Activated T-cell treated with anti-CD3 and anti-CD28 coated beads, Interleukin-2, amount 50 U/mL, for 48 hours (primary cell): ENCODE data around the gene RAPGEF5.

Experiments used
- DNase-seq, 2 experiments: peaks; one replicate each; pipeline ENCODE4 v3.0.0-alpha.2; 2020

The RAPGEF5 gene

GRCh38 chr7:22346383-22347107 is 10.4 kb downstream of the RAPGEF5 start:
- DNase-seq, result no peak

- no peak for DNase-seq
These were observed 12.3 kb downstream of the RAPGEF5 start for GRCh38 chr7:22344655-22345054.

- no peak for DNase-seq
These were observed 13.3 kb downstream of the RAPGEF5 start for GRCh38 chr7:22343612-22344011.

- DNase-seq, result no peak
These were observed 13.9 kb downstream of the RAPGEF5 start for GRCh38 chr7:22343071-22343470.

GRCh38 chr7:22339725-22340390 is 17.1 kb downstream of the RAPGEF5 start:
- no peak for DNase-seq

- no peak for DNase-seq
These were observed 18.1 kb downstream of the RAPGEF5 start for GRCh38 chr7:22338877-22339276.

- DNase-seq, result no peak
These were observed 18.5 kb downstream of the RAPGEF5 start for GRCh38 chr7:22338411-22338810.

GRCh38 chr7:22333680-22334141 is 23.2 kb downstream of the RAPGEF5 start:
- no peak for DNase-seq

- no peak for DNase-seq
These were observed 24.5 kb downstream of the RAPGEF5 start for GRCh38 chr7:22332461-22332870.

GRCh38 chr7:22331704-22332103 is 25.2 kb downstream of the RAPGEF5 start:
- no peak for DNase-seq

GRCh38 chr7:22330903-22331302 is 26.1 kb downstream of the RAPGEF5 start:
- DNase-seq, result no peak

- DNase-seq, result no peak
These were observed 27.0 kb downstream of the RAPGEF5 start for GRCh38 chr7:22329816-22330524.

- no peak for DNase-seq
These were observed 30.8 kb downstream of the RAPGEF5 start for GRCh38 chr7:22326181-22326580.

- DNase-seq, result no peak
These were observed 31.3 kb downstream of the RAPGEF5 start for GRCh38 chr7:22325671-22326070.

- DNase-seq, result no peak
These were observed 33.2 kb downstream of the RAPGEF5 start for GRCh38 chr7:22323714-22324113.

- DNase-seq, result no peak
These were observed 36.5 kb downstream of the RAPGEF5 start for GRCh38 chr7:22320416-22320815.

- DNase-seq, result no peak
These were observed 37.2 kb downstream of the RAPGEF5 start for GRCh38 chr7:22319424-22320403.

GRCh38 chr7:22318376-22318775 is 38.6 kb downstream of the RAPGEF5 start:
- DNase-seq, result no peak

- DNase-seq, result no peak
These were observed 39.3 kb downstream of the RAPGEF5 start for GRCh38 chr7:22317632-22318031.

GRCh38 chr7:22316914-22317313 is 40.0 kb downstream of the RAPGEF5 start:
- no peak for DNase-seq

GRCh38 chr7:22307816-22308215 is 49.1 kb downstream of the RAPGEF5 start:
- no peak for DNase-seq

- DNase-seq, result no peak
These were observed 51.2 kb downstream of the RAPGEF5 start for GRCh38 chr7:22305706-22306105.
